K562 (cell line): ENCODE measurements around the gene ZNF516.

ENCODE experiments used
- TEAD2 ChIP-seq: fragments of 450-650 bp; IDR thresholded peaks from 2 replicates; pipeline ENCODE4 v1.6.1; 2016; ENCODE audit warnings: missing genetic modification characterization, control low read depth, missing compliant biosample characterization
- ZKSCAN8 ChIP-seq: fragments of 200-800 bp; sonication (Bioruptor generic); IDR thresholded peaks from 2 replicates; pipeline ENCODE4 v1.6.1; 2016; ENCODE audit warnings: missing genetic modification characterization, missing compliant biosample characterization
- TF ChIP-seq, protein P1 (sequence below), 2 experiments: fragments of 150-350 bp in 1 of 2; IDR thresholded peaks; 2 replicates each; pipeline ENCODE4 v1.6.1; 2012 to 2016; ENCODE audit warnings: low read depth in 2 of 2, low read length in 2 of 2, mild to moderate bottlenecking in 1 of 2, moderate library complexity in 1 of 2
- TF ChIP-seq, protein P2 (sequence below), 3 experiments: IDR thresholded peaks in 2 of 3; conservative IDR thresholded peaks in 1 of 3; 2 replicates each; pipeline ENCODE4 v1.5.1; 2011 to 2012; ENCODE audit warnings: low read length in 3 of 3, mild to moderate bottlenecking in 3 of 3, control low read depth in 2 of 3, improper control_type of control experiment in 1 of 3, inconsistent platforms in 1 of 3, low read depth in 1 of 3, mixed read lengths in 1 of 3, moderate library complexity in 1 of 3; ENCODE audit not compliant: insufficient read depth in 2 of 3
- TF ChIP-seq, protein P3 (sequence below): sonication (generic); formaldehyde crosslinking; IDR thresholded peaks from 2 replicates; pipeline ENCODE4 v1.4.0; 2020; ENCODE audit warnings: mild to moderate bottlenecking, missing genetic modification reagents

DNA sequence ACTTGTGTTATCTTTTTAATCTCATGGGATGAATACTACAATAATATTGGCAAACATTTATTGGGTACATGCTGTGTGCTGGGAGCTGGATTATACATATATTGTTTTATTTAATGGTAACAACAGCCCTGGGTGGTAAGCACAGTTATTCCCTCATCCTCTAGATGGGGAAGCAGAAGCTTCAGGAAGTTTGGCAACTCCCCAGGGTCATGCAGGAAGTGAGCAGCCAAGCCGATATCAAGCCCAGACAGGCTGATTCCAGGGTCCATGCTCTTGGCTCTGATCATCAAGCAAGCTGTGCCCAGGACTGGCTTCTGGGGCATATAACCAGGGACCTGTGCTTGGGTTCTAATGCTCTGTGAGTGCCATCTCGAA, 155.8 kb downstream of the ZNF516 start:
- TF ChIP-seq, protein P1, sequence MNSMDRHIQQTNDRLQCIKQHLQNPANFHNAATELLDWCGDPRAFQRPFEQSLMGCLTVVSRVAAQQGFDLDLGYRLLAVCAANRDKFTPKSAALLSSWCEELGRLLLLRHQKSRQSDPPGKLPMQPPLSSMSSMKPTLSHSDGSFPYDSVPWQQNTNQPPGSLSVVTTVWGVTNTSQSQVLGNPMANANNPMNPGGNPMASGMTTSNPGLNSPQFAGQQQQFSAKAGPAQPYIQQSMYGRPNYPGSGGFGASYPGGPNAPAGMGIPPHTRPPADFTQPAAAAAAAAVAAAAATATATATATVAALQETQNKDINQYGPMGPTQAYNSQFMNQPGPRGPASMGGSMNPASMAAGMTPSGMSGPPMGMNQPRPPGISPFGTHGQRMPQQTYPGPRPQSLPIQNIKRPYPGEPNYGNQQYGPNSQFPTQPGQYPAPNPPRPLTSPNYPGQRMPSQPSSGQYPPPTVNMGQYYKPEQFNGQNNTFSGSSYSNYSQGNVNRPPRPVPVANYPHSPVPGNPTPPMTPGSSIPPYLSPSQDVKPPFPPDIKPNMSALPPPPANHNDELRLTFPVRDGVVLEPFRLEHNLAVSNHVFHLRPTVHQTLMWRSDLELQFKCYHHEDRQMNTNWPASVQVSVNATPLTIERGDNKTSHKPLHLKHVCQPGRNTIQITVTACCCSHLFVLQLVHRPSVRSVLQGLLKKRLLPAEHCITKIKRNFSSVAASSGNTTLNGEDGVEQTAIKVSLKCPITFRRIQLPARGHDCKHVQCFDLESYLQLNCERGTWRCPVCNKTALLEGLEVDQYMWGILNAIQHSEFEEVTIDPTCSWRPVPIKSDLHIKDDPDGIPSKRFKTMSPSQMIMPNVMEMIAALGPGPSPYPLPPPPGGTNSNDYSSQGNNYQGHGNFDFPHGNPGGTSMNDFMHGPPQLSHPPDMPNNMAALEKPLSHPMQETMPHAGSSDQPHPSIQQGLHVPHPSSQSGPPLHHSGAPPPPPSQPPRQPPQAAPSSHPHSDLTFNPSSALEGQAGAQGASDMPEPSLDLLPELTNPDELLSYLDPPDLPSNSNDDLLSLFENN (IDR thresholded peaks at IDR 0.05; ENCODE audit: low read depth in 2 of 2, low read length in 2 of 2), result no peak
- TF ChIP-seq, protein P2, sequence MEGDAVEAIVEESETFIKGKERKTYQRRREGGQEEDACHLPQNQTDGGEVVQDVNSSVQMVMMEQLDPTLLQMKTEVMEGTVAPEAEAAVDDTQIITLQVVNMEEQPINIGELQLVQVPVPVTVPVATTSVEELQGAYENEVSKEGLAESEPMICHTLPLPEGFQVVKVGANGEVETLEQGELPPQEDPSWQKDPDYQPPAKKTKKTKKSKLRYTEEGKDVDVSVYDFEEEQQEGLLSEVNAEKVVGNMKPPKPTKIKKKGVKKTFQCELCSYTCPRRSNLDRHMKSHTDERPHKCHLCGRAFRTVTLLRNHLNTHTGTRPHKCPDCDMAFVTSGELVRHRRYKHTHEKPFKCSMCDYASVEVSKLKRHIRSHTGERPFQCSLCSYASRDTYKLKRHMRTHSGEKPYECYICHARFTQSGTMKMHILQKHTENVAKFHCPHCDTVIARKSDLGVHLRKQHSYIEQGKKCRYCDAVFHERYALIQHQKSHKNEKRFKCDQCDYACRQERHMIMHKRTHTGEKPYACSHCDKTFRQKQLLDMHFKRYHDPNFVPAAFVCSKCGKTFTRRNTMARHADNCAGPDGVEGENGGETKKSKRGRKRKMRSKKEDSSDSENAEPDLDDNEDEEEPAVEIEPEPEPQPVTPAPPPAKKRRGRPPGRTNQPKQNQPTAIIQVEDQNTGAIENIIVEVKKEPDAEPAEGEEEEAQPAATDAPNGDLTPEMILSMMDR (IDR thresholded peaks at IDR 0.05 in 2 of 3, conservative IDR thresholded peaks at IDR 0.05 in 1 of 3; ENCODE audit: insufficient read depth in 2 of 3, low read depth in 1 of 3, low read length in 3 of 3), result no peak
- TF ChIP-seq TEAD2 (no peak), ZKSCAN8 (CRISPR knock-in tag) (no peak)
- TF ChIP-seq, protein P3, sequence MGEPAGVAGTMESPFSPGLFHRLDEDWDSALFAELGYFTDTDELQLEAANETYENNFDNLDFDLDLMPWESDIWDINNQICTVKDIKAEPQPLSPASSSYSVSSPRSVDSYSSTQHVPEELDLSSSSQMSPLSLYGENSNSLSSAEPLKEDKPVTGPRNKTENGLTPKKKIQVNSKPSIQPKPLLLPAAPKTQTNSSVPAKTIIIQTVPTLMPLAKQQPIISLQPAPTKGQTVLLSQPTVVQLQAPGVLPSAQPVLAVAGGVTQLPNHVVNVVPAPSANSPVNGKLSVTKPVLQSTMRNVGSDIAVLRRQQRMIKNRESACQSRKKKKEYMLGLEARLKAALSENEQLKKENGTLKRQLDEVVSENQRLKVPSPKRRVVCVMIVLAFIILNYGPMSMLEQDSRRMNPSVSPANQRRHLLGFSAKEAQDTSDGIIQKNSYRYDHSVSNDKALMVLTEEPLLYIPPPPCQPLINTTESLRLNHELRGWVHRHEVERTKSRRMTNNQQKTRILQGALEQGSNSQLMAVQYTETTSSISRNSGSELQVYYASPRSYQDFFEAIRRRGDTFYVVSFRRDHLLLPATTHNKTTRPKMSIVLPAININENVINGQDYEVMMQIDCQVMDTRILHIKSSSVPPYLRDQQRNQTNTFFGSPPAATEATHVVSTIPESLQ, result no peak
